Subcutaneous abdominal adipose tissue (tissue), 5 donors: ENCODE measurements around the gene MINDY4B.

ENCODE experiments used
- H3K27ac ChIP-seq: one replicate; pipeline ENCODE4 v1.7.0; 2013; ENCODE audit warnings: low read depth, mild to moderate bottlenecking, inconsistent platforms, low read length, moderate library complexity
- H3K27me3 ChIP-seq, 5 donors: one replicate each; pipeline ENCODE4 v1.7.0; 2013; ENCODE audit warnings: low read length in 5 of 5, inconsistent platforms in 1 of 5; ENCODE audit not compliant: control insufficient read depth in 5 of 5, insufficient read depth in 4 of 5
- H3K36me3 ChIP-seq, 5 donors: one replicate each; pipeline ENCODE4 v1.7.0; 2013; ENCODE audit warnings: low read length in 5 of 5; ENCODE audit not compliant: control insufficient read depth in 5 of 5, insufficient read depth in 5 of 5
- H3K4me1 ChIP-seq, 5 donors: one replicate each; pipeline ENCODE4 v1.7.0; 2013; ENCODE audit warnings: low read length in 5 of 5, mild to moderate bottlenecking in 3 of 5, moderate library complexity in 1 of 5; ENCODE audit not compliant: control insufficient read depth in 5 of 5, insufficient read depth in 5 of 5
- H3K4me3 ChIP-seq, 5 donors: one replicate each; pipeline ENCODE4 v1.7.0; 2013; ENCODE audit warnings: low read length in 5 of 5, low read depth in 1 of 5
- H3K9ac ChIP-seq, 5 donors: one replicate each; pipeline ENCODE4 v1.7.0; 2013; ENCODE audit warnings: low read length in 5 of 5, mild to moderate bottlenecking in 4 of 5, moderate library complexity in 3 of 5
- H3K9me3 ChIP-seq, 5 donors: one replicate each; pipeline ENCODE4 v1.7.0; 2013; ENCODE audit warnings: low read length in 5 of 5; ENCODE audit not compliant: control insufficient read depth in 5 of 5
- donor health status: healthy.
- donor health status: healthy.
- donor health status: healthy.
- donor health status: healthy.
- donor health status: healthy.

The MINDY4B gene

GRCh38 chr3:150925751-150926201 is 20.5 kb upstream of the MINDY4B start:
- no peak overlapping the region for H3K9ac ChIP-seq
- H3K9me3 ChIP-seq = peaks cover 0 to 5% (median 0%) of the 10 kb centered on the region in 5 donors
- H3K4me1 ChIP-seq = peaks cover 0 to 5% (median 0%) of the 10 kb centered on the region in 5 donors
- no peaks in the 10 kb centered on the region for H3K36me3 ChIP-seq
- H3K27me3 ChIP-seq = peaks cover 0 to 11% (median 2%) of the 10 kb centered on the region in 5 donors
- no peak overlapping the region for H3K27ac ChIP-seq
- H3K4me3 ChIP-seq = peak overlapping the region in 1 of 5 donors; percentile 13

GRCh38 chr3:150922611-150923010 is 17.4 kb upstream of the MINDY4B start:
- Histone ChIP-seq H3K4me1 (peaks cover 0 to 5% (median 0%) of the 10 kb centered on the region in 5 donors), H3K9me3 (no peaks in the 10 kb centered on the region), H3K36me3 (no peaks in the 10 kb centered on the region), H3K4me3 (no peak overlapping the region), H3K9ac (no peak overlapping the region), H3K27me3 (peaks cover 3 to 11% (median 5%) of the 10 kb centered on the region in 5 donors), H3K27ac (no peak overlapping the region)

DNA sequence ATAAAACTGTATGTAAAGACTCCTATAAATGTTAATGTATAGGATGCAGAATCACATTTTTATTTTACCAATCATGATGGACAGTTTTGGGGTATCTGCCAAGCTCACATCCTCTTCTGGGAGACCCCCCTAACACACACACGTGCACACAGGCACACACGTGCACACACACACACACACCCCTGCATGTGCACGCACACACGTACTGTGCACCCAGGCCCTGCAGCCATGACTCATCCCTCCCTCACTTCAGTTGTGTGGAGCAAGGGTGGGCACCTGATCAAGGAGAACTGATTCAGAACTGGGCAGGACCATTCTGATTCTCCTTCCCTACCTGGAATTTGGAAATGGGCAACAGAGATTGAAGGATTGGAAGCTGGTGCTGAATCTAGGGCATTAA is 16.0 kb upstream of the MINDY4B start:
- no peaks in the 10 kb centered on the region for H3K36me3 ChIP-seq
- H3K4me3 ChIP-seq = no peak overlapping the region
- no peaks in the 10 kb centered on the region for H3K9me3 ChIP-seq

GRCh38 chr3:150920236-150920635 is 15.0 kb upstream of the MINDY4B start:
- no peaks in the 10 kb centered on the region for H3K9me3 ChIP-seq
- no peak overlapping the region for H3K4me3 ChIP-seq
- no peak overlapping the region for H3K9ac ChIP-seq
- peaks cover 1 to 9% (median 3%) of the 10 kb centered on the region in 5 donors for H3K27me3 ChIP-seq
- H3K4me1 ChIP-seq = no peaks in the 10 kb centered on the region
- no peaks in the 10 kb centered on the region for H3K36me3 ChIP-seq
- no peak overlapping the region for H3K27ac ChIP-seq

More for the DNA sequence above, 16.0 kb upstream of the MINDY4B start:
- Histone ChIP-seq H3K9ac (no peak overlapping the region), H3K4me1 (peaks cover 0 to 5% (median 0%) of the 10 kb centered on the region in 5 donors), H3K27me3 (peaks cover 3 to 11% (median 5%) of the 10 kb centered on the region in 5 donors), H3K27ac (no peak overlapping the region)

- no peak overlapping the region for H3K27ac ChIP-seq
- H3K4me1 ChIP-seq = no peaks in the 10 kb centered on the region
- H3K36me3 ChIP-seq = no peaks in the 10 kb centered on the region
- H3K27me3 ChIP-seq = peaks cover 0 to 9% (median 3%) of the 10 kb centered on the region in 5 donors
- H3K9me3 ChIP-seq = no peaks in the 10 kb centered on the region
- H3K9ac ChIP-seq = no peak overlapping the region
- no peak overlapping the region for H3K4me3 ChIP-seq
These were observed 12.7 kb upstream of the MINDY4B start for GRCh38 chr3:150917951-150918350.

DNA sequence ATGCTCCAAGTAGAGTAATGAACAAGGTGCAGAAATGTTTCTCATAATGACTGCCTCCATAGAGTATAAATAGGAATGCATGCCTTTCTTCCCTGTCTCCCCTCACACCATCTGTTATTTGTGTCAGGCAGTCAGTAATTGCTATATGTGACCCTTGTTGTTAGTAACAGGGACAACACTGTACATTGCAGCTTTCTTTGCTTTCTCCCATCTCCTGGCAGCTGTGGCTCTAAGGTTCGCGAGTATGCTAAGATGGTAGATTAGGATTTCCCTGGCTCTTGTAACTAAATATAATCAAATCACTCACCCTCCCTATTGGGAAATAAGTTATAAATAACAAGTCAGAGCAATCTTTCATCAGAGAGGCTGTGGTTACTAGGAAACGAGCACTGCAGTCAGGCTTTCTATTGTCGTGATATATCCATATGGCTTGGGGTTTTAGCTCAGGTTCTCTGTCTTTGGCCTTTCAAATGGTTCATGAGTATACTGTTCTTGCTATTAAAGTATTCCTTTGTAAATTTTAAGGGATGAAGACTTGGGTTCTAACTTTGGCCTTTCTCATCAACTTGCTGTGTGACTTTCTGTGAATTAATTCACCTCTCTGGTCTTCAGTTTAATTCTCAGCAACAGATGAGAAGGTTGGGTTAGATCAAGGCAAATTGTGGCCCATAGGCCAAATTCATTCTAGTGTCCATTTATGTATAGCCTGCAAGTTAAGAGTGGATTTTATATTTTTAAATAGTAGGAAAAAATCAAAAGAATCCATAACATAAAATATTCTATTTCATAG is 8.1 kb upstream of the MINDY4B start:
- Histone ChIP-seq H3K27me3 (peaks cover 0 to 5% (median 3%) of the 10 kb centered on the region in 5 donors), H3K36me3 (no peaks in the 10 kb centered on the region), H3K27ac (no peak overlapping the region), H3K9me3 (no peaks in the 10 kb centered on the region), H3K4me1 (no peaks in the 10 kb centered on the region), H3K4me3 (no peak overlapping the region), H3K9ac (no peak overlapping the region)

DNA sequence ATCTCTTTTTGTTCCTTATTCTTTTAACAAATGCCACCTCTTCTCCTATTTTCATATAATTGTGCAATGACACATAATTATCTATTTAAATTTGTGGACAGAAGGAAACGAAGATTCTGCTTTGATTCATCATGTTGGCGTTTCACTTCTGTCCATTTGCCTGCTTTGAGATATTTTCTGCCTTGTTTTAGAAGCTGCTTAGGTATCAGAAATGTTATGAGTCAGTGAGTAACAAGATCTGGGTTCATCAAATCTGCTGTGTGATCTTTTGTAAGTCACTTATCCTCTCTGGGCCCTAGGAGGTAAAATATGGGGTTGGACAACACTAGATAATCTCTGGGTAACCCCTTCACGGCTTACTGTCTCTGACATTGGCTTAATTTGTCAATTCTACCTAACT is 7.3 kb upstream of the MINDY4B start:
- peaks cover 0 to 5% (median 0%) of the 10 kb centered on the region in 5 donors for H3K27me3 ChIP-seq
- no peak overlapping the region for H3K9ac ChIP-seq
- H3K4me1 ChIP-seq = no peaks in the 10 kb centered on the region
- no peaks in the 10 kb centered on the region for H3K36me3 ChIP-seq
- no peak overlapping the region for H3K27ac ChIP-seq
- no peaks in the 10 kb centered on the region for H3K9me3 ChIP-seq
- H3K4me3 ChIP-seq = no peak overlapping the region

DNA sequence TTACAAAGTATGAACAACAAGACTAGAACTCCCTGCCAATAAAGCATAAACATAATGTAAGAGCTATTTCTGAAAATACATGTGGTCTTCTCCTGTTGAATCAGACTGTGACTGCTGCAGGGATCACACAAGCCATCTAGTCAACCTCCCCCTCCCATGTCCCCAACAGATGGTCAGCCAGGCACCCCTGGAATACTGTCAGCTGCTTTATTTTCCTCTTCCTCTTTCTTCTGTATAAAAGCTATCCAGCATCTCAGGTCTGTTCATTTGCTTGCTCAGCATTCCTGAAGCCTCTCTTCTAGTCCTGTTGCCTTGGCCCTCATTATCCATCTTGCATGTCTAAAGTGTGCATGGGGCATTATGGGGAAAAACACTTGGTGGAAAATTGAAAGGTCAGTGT is 6.5 kb upstream of the MINDY4B start:
- Histone ChIP-seq H3K4me1 (no peaks in the 10 kb centered on the region), H3K36me3 (no peaks in the 10 kb centered on the region), H3K4me3 (no peak overlapping the region), H3K27ac (no peak overlapping the region), H3K9ac (no peak overlapping the region), H3K9me3 (no peaks in the 10 kb centered on the region), H3K27me3 (peaks cover 0 to 5% (median 0%) of the 10 kb centered on the region in 5 donors)

- Histone ChIP-seq H3K27me3 (peaks cover 0 to 5% (median 0%) of the 10 kb centered on the region in 5 donors), H3K9me3 (no peaks in the 10 kb centered on the region), H3K4me1 (no peaks in the 10 kb centered on the region), H3K36me3 (no peaks in the 10 kb centered on the region), H3K27ac (no peak overlapping the region), H3K9ac (no peak overlapping the region), H3K4me3 (no peak overlapping the region)
These were observed 1.2 kb upstream of the MINDY4B start for GRCh38 chr3:150906461-150906860.

- Histone ChIP-seq H3K27me3 (peaks cover 0 to 5% (median 0%) of the 10 kb centered on the region in 5 donors), H3K36me3 (no peaks in the 10 kb centered on the region), H3K27ac (no peak overlapping the region), H3K4me1 (no peaks in the 10 kb centered on the region), H3K4me3 (no peak overlapping the region), H3K9me3 (no peaks in the 10 kb centered on the region), H3K9ac (no peak overlapping the region)
These were observed 507 bp upstream of the MINDY4B start for GRCh38 chr3:150905746-150906145.
